NB4 (cell line): ENCODE data around the gene SVIL.

Experiments
- TF ChIP-seq, protein P1 (sequence below): IDR thresholded peaks from one replicate; pipeline ENCODE4 v1.5.1; 2012; ENCODE audit warnings: low read depth, low read length
- TF ChIP-seq, protein P2 (sequence below): IDR thresholded peaks from 2 replicates; pipeline ENCODE4 v1.6.1; 2011; ENCODE audit warnings: low read depth, low read length

DNA sequence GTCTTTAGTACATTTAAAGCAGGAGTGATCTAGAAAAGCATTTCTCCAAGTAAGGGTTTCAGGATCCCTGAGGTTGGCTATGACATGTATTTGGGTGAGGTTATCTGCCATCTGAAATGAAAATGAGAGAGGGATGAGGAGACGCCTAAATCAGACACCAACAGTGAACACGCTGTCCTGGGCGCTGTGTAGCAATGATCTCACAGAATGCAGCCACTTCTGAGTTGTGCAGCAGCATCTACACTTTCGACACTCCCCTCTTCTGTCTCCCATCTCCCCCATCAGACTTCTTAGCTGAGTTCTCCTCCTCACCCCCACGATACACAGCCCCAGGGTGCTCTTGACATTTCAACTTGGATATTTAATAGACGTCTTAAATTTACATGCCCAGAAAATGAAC lies 95.4 kb downstream of the SVIL start:
- TF ChIP-seq, protein P1, sequence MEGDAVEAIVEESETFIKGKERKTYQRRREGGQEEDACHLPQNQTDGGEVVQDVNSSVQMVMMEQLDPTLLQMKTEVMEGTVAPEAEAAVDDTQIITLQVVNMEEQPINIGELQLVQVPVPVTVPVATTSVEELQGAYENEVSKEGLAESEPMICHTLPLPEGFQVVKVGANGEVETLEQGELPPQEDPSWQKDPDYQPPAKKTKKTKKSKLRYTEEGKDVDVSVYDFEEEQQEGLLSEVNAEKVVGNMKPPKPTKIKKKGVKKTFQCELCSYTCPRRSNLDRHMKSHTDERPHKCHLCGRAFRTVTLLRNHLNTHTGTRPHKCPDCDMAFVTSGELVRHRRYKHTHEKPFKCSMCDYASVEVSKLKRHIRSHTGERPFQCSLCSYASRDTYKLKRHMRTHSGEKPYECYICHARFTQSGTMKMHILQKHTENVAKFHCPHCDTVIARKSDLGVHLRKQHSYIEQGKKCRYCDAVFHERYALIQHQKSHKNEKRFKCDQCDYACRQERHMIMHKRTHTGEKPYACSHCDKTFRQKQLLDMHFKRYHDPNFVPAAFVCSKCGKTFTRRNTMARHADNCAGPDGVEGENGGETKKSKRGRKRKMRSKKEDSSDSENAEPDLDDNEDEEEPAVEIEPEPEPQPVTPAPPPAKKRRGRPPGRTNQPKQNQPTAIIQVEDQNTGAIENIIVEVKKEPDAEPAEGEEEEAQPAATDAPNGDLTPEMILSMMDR: no peak
- TF ChIP-seq, protein P2, sequence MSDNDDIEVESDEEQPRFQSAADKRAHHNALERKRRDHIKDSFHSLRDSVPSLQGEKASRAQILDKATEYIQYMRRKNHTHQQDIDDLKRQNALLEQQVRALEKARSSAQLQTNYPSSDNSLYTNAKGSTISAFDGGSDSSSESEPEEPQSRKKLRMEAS: no peak
